PC-9 (cell line): ENCODE measurements around the gene PHEX. TPM values are rescaled to one million over a fixed set of nuclear protein-coding genes. Genes with fewer than 3 reads are reported as not detected.

Experiments used
- BruUV-seq: library from RNA; stranded (reverse); fragments of 400-500 nt; replicated peaks from 2 replicates; lab custom pipeline; 2021; lab: Mats Ljungman, UMichigan
- CTCF ChIA-PET: fragments of 300-600 bp; sonication (Branson Sonifier 250); formaldehyde crosslinking; loops from one replicate; lab custom pipeline; 2022; ENCODE audit warnings: antibody characterized with exemption; lab: Charles Lee
- POLR2A ChIA-PET: fragments of 300-600 bp; sonication (Branson Sonifier 250); formaldehyde crosslinking; loops from one replicate; lab custom pipeline; 2022; ENCODE audit warnings: antibody characterized with exemption; ENCODE audit not compliant: unreplicated experiment; lab: Charles Lee
- DNase-seq, 2 experiments: peaks; one replicate each; pipeline versions ENCODE4 v3.0.0 to v3.0.0-alpha.2; 2015 to 2022; ENCODE audit warnings: mixed read lengths in 1 of 2
- H2AFZ ChIP-seq: fragments of 200-600 bp; sonication (generic); 2 replicates; pipeline ENCODE4 v1.8.1; 2017; ENCODE audit warnings: antibody characterized with exemption
- H3F3A ChIP-seq: fragments of 200-600 bp; sonication (generic); 2 replicates; pipeline ENCODE4 v1.8.1; 2017; ENCODE audit warnings: antibody characterized with exemption, mild to moderate bottlenecking, low read depth; ENCODE audit not compliant: insufficient read depth
- H3K27ac ChIP-seq: fragments of 200-600 bp; sonication (generic); 2 replicates; pipeline ENCODE4 v1.6.1; 2016; ENCODE audit warnings: mixed run types
- H3K27me3 ChIP-seq: fragments of 200-600 bp; sonication (generic); 2 replicates; pipeline ENCODE4 v1.6.1; 2016; ENCODE audit warnings: low read depth, mixed run types; ENCODE audit not compliant: insufficient read depth
- H3K36me3 ChIP-seq: fragments of 200-600 bp; sonication (generic); 2 replicates; pipeline ENCODE4 v1.6.1; 2016; ENCODE audit warnings: low read depth, mixed run types
- H3K4me1 ChIP-seq: fragments of 200-600 bp; sonication (generic); replicated peaks from 2 replicates; pipeline ENCODE4 v1.6.1; 2016; ENCODE audit warnings: mixed run types; ENCODE audit not compliant: insufficient read depth
- H3K4me2 ChIP-seq: fragments of 200-600 bp; sonication (generic); 2 replicates; pipeline ENCODE4 v1.6.1; 2017; ENCODE audit warnings: mixed run types
- H3K4me3 ChIP-seq: fragments of 200-600 bp; sonication (generic); 2 replicates; pipeline ENCODE4 v1.6.1; 2016; ENCODE audit warnings: mixed run types
- H3K79me2 ChIP-seq: fragments of 200-600 bp; sonication (generic); 2 replicates; pipeline ENCODE4 v1.6.1; 2017; ENCODE audit warnings: low read depth, mixed run types
- H3K9me2 ChIP-seq: fragments of 200-600 bp; sonication (generic); 2 replicates; pipeline ENCODE4 v1.8.1; 2017; ENCODE audit warnings: mild to moderate bottlenecking; ENCODE audit not compliant: insufficient read depth
- H3K9me3 ChIP-seq: fragments of 200-600 bp; sonication (generic); 2 replicates; pipeline ENCODE4 v1.8.1; 2016; ENCODE audit warnings: low read depth; ENCODE audit not compliant: insufficient read depth
- H4K20me1 ChIP-seq: fragments of 200-600 bp; sonication (generic); 2 replicates; pipeline ENCODE4 v1.8.1; 2017; ENCODE audit not compliant: insufficient read depth
- CTCF ChIP-seq: fragments of 200-600 bp; sonication (generic); conservative IDR thresholded peaks from 2 replicates; pipeline ENCODE4 v1.6.1; 2017; ENCODE audit warnings: mixed run types, antibody characterized with exemption, mild to moderate bottlenecking, moderate library complexity
- EZH2 ChIP-seq: fragments of 200-600 bp; sonication (generic); IDR thresholded peaks from 2 replicates; pipeline ENCODE4 v1.8.0; 2017; ENCODE audit warnings: antibody characterized with exemption, low read depth
- intact Hi-C: fragments of 100-400 bp; cut with micrococcal nuclease; formaldehyde crosslinking; loops from one replicate; pipeline ENCODE4 v1.10.0; 2022; ENCODE audit not compliant: unreplicated experiment
- total RNA-seq: library from RNA; stranded (reverse); gene quantifications from 2 replicates; pipeline ENCODE4 v1.2.3, GENCODE V29; 2021

PHEX gene
- total RNA-seq, 1 experiment from 2014 or later = 3.5 TPM

DNA sequence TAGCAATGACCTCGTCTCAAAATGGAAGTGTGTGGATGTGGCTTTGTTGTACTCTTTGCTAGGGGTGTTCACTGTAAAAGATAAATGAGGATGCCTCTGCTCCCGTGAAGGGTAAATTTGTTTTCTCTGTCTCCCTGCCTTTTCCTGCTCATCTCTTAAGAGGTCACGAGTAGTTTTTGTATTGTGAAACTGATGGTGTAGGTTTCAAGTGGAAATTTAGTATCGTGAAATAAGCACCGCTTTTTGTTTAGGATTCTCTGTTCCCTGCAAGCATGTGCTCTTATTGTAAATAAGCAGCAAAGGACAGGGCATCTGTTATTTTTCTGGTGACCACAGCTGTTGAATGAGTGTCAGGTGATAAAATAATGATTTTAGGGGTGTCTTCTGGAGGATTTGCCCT lies 104.6 kb downstream of the PHEX start:
- H3K9me2 ChIP-seq = no peaks in the 10 kb centered on the region
- no peak for TF ChIP-seq EZH2
- TF ChIP-seq CTCF = no peak
- peak overlapping the region; percentile 83 for H2AFZ ChIP-seq
- H3K4me1 ChIP-seq = peaks cover 42% of the 10 kb centered on the region
- H3F3A ChIP-seq = peaks cover 33% of the 10 kb centered on the region
- H3K79me2 ChIP-seq = no peaks in the 10 kb centered on the region
- no peaks in the 10 kb centered on the region for H3K9me3 ChIP-seq
- TSS peak; percentile 72 for BruUV-seq
- no peaks in the 10 kb centered on the region for H3K36me3 ChIP-seq
- no peaks in the 10 kb centered on the region for H4K20me1 ChIP-seq
- intact Hi-C loops = loop anchor here (1.0 to 10.0 kb wide), 9 partner anchors 56 to 1766 kb away; no protein-coding TSS in a partner anchor
- POLR2A ChIA-PET = interaction anchor here (0.6 kb wide), 1 partner anchor 30 kb away, joined by 6 read pairs; no protein-coding TSS in a partner anchor
- no peaks in the 10 kb centered on the region for H3K27me3 ChIP-seq
- DNase-seq = no peak
- H3K4me2 ChIP-seq = peak overlapping the region; percentile 81
- CTCF ChIA-PET = interaction anchor here (1.1 to 1.7 kb wide), 2 partner anchors 50 to 152 kb away, joined by 11 to 16 read pairs; no protein-coding TSS in a partner anchor
- H3K27ac ChIP-seq = peak overlapping the region; percentile 99
- peak overlapping the region; percentile 47; the same call in 1 of the 2 replicates for H3K4me3 ChIP-seq

DNA sequence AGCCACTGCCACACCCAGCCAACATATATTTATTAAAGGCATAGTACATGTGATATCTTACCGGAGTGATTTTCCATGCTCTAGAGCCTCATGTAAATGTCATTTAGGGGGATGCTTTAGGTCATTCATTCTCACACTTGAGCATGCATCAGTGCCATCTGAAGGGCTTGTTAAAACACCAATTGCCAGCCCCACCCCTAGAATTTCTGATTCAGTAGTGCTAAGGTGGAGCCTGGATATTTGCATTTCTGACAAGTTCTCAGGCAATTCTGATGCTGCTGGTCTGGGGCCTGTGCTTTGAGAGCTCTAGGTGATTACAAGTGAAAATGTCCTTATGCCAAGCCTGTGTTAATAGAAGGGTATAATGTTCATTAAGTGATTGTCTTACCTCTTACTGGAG lies 107.7 kb downstream of the PHEX start:
- no peak overlapping the region for H3K27ac ChIP-seq
- H3K36me3 ChIP-seq = no peaks in the 10 kb centered on the region
- ChIA-PET POLR2A (no interaction called here), CTCF (no interaction called here)
- no peaks in the 10 kb centered on the region for H3K27me3 ChIP-seq
- BruUV-seq = no TSS peak
- H3K9me2 ChIP-seq = no peaks in the 10 kb centered on the region
- intact Hi-C loops = loop anchor here (5.0 to 10.0 kb wide), 5 partner anchors 385 to 1762 kb away; no protein-coding TSS in a partner anchor
- H3K4me3 ChIP-seq = no peak overlapping the region
- no peak for DNase-seq
- no peaks in the 10 kb centered on the region for H3K9me3 ChIP-seq
- H3F3A ChIP-seq = peaks cover 26% of the 10 kb centered on the region
- H3K4me1 ChIP-seq = peaks cover 29% of the 10 kb centered on the region
- H3K4me2 ChIP-seq = no peak overlapping the region
- H4K20me1 ChIP-seq = no peaks in the 10 kb centered on the region
- H3K79me2 ChIP-seq = no peaks in the 10 kb centered on the region
- H2AFZ ChIP-seq = no peak overlapping the region
- no peak for TF ChIP-seq CTCF
- no peak for TF ChIP-seq EZH2

DNA sequence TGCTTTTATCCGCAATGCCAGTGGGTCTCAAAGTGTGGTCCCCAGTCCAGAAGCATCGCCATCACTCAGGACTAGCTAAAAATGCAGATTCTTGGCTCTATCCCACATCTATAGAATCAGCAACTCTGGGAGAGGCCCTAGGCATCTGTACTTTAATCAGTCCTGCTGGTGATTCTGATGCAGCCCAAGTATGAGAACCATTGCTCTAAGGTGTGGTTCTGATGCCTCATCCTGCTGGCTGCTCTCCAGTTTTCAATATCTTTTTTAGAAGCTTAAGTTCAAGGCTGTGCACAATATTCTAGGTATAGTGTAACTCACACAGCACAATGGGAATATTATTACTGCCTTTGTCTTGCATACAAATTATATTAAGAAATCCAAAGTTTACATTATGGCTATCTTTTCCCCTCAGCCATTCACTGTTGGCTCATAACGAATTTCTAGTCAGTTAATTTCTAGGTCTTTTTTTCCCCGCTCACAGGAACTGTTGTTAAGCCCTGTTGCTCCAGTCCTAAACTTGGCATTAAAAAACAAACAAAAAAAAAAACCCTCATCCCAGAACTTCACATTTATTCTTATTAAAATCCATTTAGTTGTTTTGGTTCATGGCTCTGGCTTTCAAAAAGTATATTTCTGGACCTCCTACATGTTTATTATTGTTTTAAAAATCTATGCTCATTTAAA lies 109.1 kb downstream of the PHEX start:
- intact Hi-C loops = no loop called here
- H4K20me1 ChIP-seq = no peaks in the 10 kb centered on the region
- BruUV-seq = no TSS peak

More for the DNA sequence above, 109.1 kb downstream of the PHEX start:
- no peaks in the 10 kb centered on the region for H3K9me3 ChIP-seq
- H3K4me1 ChIP-seq = peaks cover 15% of the 10 kb centered on the region
- no peaks in the 10 kb centered on the region for H3K9me2 ChIP-seq
- no peak overlapping the region for H3K4me3 ChIP-seq
- no peak overlapping the region for H3K4me2 ChIP-seq
- DNase-seq = no peak
- TF ChIP-seq EZH2 (no peak), CTCF (no peak)
- H3K36me3 ChIP-seq = no peaks in the 10 kb centered on the region
- H3K27ac ChIP-seq = no peak overlapping the region
- ChIA-PET CTCF (no interaction called here), POLR2A (no interaction called here)
- H3K79me2 ChIP-seq = no peaks in the 10 kb centered on the region
- H3K27me3 ChIP-seq = no peaks in the 10 kb centered on the region
- H3F3A ChIP-seq = peaks cover 15% of the 10 kb centered on the region; the same call in 1 of the 2 replicates
- no peak overlapping the region for H2AFZ ChIP-seq
